SHP77 (cell line): ENCODE data around the gene ZSCAN29.
"Not testable (repeated sequence)": the region's sequence is repeated elsewhere in the genome, so short reads cannot be mapped to it uniquely, and the experiment has no call there.

Experiments
- DNase-seq, 2 experiments: peaks; one replicate each; lab custom pipeline; 2025; lab: John Stamatoyannopoulos, UW

ZSCAN29 gene

GRCh38 chr15:43370975-43371974 is at the start of gene ZSCAN29, which contains the start of gene TUBGCP4:
Gene ZSCAN29 (minus strand): TSS chr15:43371043. CDS start chr15:43369913, 1,130 bp downstream.
Gene TUBGCP4 (plus strand): TSS chr15:43371101. CDS start chr15:43371355, 254 bp downstream.
- DNase-seq, result peak; percentile 84 to 86

- DNase-seq, result no peak
These were observed 49.6 kb upstream of the ZSCAN29 start for GRCh38 chr15:43420435-43420834.

GRCh38 chr15:43414196-43414595 is 43.4 kb upstream of the ZSCAN29 start:
- DNase-seq, result no peak

- DNase-seq, result no peak
These were observed 41.3 kb upstream of the ZSCAN29 start for GRCh38 chr15:43412096-43412495.

- DNase-seq, result no peak
These were observed 39.9 kb upstream of the ZSCAN29 start for GRCh38 chr15:43410572-43411214.

- no peak for DNase-seq
These were observed 37.9 kb upstream of the ZSCAN29 start for GRCh38 chr15:43408789-43409188.

- DNase-seq, result no peak
These were observed 36.0 kb upstream of the ZSCAN29 start for GRCh38 chr15:43406808-43407207.

- no peak for DNase-seq
These were observed 35.3 kb upstream of the ZSCAN29 start for GRCh38 chr15:43406189-43406588.

GRCh38 chr15:43404130-43404529 is 33.3 kb upstream of the ZSCAN29 start:
- no peak for DNase-seq

- DNase-seq, result no peak
These were observed 32.8 kb upstream of the ZSCAN29 start for GRCh38 chr15:43403616-43404015.

- no peak for DNase-seq
These were observed 31.4 kb upstream of the ZSCAN29 start for GRCh38 chr15:43402255-43402654.

- not testable (repeated sequence) for DNase-seq
These were observed 22.7 kb upstream of the ZSCAN29 start for GRCh38 chr15:43393592-43393991.

GRCh38 chr15:43390723-43391122 is 19.9 kb upstream of the ZSCAN29 start:
- DNase-seq, result no peak

GRCh38 chr15:43383070-43383469 is 12.2 kb upstream of the ZSCAN29 start:
- DNase-seq, result no peak

GRCh38 chr15:43382310-43382709 is 11.5 kb upstream of the ZSCAN29 start:
- DNase-seq, result no peak

GRCh38 chr15:43378601-43379000 is 7.8 kb upstream of the ZSCAN29 start:
- DNase-seq, result no peak

GRCh38 chr15:43376017-43376705 is 5.3 kb upstream of the ZSCAN29 start:
- peak; percentile 36 to 60 for DNase-seq

- no peak for DNase-seq
These were observed 401 bp downstream of the ZSCAN29 start for GRCh38 chr15:43370310-43370974.

- no peak for DNase-seq
These were observed 9.4 kb downstream of the ZSCAN29 start for GRCh38 chr15:43361313-43361903.

- no peak for DNase-seq
These were observed 10.0 kb downstream of the ZSCAN29 start for GRCh38 chr15:43360821-43361220.

- DNase-seq, result no peak
These were observed 18.0 kb downstream of the ZSCAN29 start for GRCh38 chr15:43352693-43353382.
